Measurements from ENCODE around the gene CFC1B.
"Not testable (repeated sequence)": the region's sequence is repeated elsewhere in the genome, so short reads cannot be mapped to it uniquely, and the experiment has no call there.

DNA sequence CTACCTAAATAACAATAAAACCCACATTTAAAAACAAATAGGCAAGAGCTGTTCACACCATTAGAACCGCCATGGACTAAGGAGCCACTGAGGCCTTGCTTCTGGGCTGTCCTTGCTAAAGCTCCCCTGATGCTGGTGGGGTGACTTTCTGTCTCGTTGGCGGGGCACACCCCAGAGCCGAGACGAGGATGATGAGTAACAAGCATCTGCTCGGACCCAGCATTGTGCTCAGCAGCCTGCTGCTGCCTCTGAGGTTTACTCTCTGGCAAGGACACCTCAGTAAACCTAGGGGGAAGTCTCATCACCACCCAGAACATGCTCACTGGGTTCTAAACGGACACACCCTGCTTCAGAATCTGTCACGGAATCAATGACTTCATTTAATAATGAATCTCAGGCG, 10.7 kb downstream of the CFC1B start:
- TF ChIP-seq, protein P1, sequence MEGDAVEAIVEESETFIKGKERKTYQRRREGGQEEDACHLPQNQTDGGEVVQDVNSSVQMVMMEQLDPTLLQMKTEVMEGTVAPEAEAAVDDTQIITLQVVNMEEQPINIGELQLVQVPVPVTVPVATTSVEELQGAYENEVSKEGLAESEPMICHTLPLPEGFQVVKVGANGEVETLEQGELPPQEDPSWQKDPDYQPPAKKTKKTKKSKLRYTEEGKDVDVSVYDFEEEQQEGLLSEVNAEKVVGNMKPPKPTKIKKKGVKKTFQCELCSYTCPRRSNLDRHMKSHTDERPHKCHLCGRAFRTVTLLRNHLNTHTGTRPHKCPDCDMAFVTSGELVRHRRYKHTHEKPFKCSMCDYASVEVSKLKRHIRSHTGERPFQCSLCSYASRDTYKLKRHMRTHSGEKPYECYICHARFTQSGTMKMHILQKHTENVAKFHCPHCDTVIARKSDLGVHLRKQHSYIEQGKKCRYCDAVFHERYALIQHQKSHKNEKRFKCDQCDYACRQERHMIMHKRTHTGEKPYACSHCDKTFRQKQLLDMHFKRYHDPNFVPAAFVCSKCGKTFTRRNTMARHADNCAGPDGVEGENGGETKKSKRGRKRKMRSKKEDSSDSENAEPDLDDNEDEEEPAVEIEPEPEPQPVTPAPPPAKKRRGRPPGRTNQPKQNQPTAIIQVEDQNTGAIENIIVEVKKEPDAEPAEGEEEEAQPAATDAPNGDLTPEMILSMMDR (IDR thresholded peaks at IDR 0.05), result not testable (repeated sequence)
- not testable (repeated sequence) for TF ChIP-seq POLR2AphosphoS5 (IDR thresholded peaks at IDR 0.05; ENCODE audit: insufficient read depth in 1 of 2, low read depth in 1 of 2); POLR2A (IDR thresholded peaks at IDR 0.05)

Measured in vagina (tissue), 2 donors.